ENCODE results near the gene NOS1AP.

Gene NOS1AP

GRCh38 chr1:162224267-162224666, 154.8 kb downstream of the NOS1AP start:
- DNase-seq = no peak

DNA sequence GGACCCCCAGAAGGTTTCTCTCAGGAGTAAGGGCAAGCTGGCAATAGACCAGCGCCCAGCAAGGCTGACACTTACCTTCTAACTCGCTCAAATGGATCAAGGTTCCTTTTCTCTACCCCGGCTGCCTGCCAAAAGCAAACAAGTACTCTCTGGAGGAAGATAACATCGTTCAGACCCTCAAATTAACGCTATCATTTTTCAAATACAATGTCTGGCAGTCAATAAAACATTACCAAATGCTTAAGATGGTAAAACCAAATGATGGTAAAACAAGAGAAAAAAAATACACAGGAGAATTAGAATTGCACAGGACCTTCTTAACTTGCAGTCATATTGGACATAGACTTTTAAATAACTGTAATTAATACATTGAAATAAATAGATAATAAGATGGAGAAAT, 159.1 kb downstream of the NOS1AP start:
- DNase-seq = no peak

- no peak for DNase-seq
These were observed 160.1 kb downstream of the NOS1AP start for GRCh38 chr1:162229549-162229948.

DNA sequence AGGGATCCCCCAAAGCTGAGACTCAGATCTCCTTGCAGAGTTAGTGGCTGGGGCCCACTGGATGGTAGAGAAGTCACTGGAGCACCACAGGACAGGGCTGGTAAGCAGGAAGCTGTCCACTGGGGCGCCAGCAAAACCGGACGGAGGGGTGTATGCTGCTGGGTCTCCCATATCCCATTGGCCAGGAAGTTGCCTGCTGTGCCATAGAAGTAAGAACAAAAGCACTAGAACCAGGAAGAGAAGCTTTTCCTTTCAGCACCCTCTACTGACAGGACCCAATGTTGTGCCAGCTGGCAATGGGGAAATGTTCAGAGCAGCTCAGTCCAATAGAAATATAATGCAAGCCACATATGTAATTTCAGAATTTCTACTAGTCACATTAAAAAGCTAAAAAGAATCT, 160.6 kb downstream of the NOS1AP start:
- DNase-seq = no peak

DNA sequence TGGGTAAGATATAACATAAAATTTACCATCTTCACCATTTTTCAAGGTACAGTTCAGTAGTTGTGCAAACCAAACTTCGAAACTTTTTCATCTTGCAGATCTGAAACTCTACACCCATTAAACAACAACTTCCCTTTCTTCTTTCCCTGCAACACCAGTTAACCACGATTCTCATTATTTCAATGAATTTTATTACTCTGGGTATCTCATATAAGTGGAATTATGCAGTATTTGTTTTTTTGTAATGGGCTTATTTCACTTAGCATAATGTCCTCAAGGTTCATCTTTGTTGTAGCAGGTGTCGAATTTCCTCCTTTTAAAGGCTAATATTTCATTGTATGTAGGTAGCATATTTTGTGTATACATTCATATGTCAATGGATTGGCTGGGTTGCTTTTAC, 161.0 kb downstream of the NOS1AP start:
- no peak for DNase-seq

GRCh38 chr1:162232034-162232711, 162.7 kb downstream of the NOS1AP start:
- DNase-seq = no peak

DNA sequence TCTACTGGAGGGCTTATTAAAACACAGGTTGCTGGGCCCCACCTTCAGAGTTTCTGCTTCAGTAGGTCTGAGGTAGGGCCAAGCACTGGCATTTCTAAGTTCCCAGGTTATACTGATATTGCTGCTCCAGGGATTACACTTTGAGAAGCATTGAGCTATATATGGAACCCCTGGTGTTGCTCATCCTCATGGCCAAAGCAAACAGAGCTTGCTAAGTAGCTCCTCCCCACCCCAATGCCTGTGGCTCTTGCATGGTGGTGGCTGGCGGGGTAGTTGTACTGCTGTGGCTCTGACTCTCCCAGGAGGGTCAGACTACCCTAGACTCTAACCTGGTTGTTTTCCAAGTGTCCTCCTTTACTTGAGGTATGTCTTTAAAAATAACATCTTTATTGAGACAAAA, 163.6 kb downstream of the NOS1AP start:
- DNase-seq = no peak

GRCh38 chr1:162233937-162234336, 164.4 kb downstream of the NOS1AP start:
- DNase-seq = no peak

- no peak for DNase-seq
These were observed 165.1 kb downstream of the NOS1AP start for GRCh38 chr1:162234571-162234970.

DNA sequence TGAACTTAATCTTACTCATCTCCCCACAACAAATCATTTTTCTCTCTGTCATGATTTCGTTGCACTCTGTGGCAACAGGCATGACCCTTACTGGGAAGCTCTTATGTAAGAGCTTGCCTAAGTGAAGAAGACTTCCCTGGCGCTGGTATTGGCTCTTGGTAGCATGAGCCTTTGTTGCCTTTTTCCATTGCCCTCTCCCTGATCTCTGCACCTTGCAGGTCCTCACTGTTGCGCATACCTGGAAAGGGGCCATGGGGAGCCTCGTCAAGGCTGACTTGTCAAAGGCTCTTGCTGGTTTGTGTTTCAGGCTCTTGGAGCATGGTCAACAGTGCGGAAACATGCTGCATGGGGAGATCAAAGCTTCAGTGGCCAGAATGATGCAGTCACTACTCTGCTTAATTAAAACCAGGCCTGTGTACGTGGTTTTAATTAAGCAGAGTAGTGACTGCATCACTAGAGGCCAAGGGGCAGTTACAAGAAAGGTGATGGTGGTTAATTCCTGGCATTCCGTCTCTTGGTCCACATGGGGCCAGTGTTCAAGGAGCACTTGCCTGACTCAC, 165.8 kb downstream of the NOS1AP start:
- DNase-seq = no peak

DNA sequence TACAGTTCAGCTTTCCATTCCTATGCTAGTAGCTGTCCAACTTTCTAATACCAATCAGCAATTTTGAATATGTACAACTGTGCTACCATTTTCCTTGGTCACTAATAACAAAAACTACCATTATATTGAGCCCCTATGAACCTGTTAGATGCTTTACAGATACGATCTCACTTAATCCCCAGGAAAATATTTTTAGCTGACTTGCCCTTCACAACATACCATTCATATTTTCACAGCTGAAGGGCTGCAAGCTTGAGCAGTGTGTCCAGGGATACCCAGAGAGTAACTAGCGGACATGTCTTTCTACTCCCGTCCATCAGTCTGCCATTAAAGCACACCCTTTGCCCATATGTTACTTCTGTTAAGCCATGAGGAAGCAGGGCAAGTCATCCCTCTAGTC, 166.7 kb downstream of the NOS1AP start:
- no peak for DNase-seq

DNA sequence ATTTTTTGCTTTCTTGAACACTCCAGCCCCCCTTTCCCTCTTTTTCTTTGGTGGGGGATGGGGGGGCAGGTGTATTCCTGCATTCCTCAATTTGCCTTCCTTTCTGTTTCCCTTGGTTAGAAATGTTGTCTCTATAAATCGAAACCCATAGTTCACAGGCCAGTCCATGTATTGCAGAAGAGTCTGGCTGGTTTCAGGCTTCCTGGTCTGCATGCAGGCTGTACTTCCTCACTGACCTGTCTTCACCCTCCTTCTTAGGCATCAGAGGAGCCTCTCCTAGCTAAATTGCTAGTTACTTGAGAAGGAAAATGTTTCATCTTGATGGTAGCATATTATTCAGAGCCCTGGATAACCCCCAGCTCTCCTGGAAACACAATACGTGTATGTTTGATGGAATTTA, 167.1 kb downstream of the NOS1AP start:
- no peak for DNase-seq

GRCh38 chr1:162240577-162240976, 171.1 kb downstream of the NOS1AP start:
- DNase-seq = no peak

DNA sequence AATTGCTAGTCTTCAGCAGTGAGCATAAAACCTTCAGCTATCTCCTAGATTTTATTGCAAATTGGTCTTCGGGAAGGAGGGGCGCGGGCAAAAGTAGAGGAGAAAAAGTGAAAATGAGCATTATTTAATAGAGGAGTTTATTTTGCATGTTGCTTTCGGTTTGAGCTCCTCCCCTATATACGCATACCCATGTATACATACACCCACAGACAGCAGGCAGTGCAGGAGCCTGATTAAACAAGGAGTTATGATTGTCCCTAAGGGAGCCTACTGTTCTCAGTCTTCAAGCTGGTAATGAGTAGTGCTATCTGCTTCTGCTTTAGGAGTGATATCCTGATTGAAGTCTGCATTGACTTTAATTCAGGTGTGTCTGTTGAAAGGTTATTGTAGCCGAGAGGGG, 173.3 kb downstream of the NOS1AP start:
- DNase-seq = no peak

GRCh38 chr1:162248854-162249535, 179.5 kb downstream of the NOS1AP start:
- no peak for DNase-seq

DNA sequence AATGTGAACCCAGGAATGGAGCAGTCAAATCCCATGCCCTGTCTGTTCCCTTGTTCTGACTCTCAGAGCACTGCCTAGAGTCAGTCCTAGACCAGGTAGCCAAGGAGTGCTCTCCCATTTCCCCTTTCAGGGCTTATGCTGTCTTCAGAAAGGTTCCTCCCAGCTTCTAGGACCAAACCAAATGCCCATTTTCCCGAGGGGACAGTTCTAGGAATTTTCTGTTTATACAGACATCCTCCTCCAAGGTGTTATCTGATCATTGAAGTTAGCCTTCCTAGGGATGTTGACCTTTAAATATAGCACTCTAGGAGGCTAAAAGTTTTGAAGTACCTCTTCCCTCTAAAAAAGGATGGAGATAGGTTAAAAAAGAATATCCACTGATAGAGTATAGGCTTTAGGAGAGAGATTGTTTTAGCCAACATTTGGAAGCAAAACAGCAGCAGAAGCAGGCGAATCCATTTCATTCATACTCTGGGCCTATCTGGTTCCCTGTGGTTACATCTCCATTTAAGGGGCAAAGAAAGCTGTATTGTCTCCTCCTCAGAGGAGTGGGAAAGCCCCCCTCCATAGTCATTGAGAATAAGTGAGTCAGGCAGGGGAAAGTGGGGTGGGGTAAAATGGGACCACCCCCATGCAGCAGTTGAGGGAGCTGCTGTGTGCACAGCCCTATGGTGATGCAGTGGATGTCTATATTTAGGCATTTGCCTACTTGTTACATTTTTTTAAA, 180.7 kb downstream of the NOS1AP start:
- no peak for DNase-seq

DNA sequence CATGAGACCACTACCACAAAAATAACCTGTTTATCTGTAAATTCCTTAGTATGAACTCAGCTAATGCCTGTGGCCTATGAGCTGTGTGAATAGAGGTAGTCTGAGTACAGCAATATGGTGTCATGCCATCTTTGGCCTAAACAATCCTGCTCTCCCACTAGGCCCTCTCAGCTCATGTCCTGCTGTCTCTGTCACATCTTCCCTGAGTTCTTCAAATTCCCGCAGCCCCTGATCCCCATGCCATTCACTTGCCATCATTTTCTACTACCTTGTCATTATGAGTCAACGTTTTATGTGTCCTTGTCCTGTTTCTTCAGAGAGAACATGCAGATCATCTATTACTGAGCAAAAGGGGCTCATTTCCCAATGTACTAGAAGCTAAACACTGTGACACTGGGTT, 181.6 kb downstream of the NOS1AP start:
- no peak for DNase-seq

DNA sequence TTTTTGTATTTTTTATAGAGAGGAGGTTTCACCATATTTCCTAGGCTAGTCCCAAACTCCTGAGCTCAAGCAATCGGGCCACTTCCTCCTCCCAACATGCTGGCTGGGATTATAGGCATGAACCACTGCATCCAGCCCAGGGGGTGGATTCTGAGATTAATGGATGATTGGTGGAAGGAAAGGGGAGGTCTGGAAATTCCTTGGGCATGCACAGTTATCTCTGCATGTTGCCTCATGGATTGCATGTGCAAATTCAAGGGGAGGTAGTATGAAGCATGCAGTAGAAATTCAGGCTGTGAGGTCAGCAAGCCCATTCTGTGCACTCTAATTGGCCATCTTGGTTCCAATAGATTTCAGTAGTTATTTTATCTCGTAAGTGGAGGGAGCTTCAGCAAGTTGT, 182.7 kb downstream of the NOS1AP start:
- DNase-seq = no peak

DNA sequence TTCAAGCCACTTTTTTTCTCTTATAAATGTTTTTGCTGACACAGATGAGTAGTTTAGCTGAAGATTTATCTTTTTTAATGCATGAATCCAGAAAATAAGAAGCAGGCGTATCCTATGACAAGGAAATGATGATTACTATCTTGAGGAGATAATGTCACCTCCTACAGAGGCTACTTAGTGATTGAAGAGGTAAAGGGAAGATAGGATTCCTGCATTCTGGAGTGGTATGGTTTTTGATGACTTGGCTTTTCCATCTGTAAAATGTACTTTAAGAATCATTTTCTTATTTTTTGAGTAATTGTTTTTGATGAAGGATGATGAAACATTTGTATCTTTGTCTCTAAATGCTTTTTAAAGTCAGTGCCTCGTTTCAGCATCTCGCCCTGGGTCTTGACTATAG, 184.3 kb downstream of the NOS1AP start:
- DNase-seq = no peak

DNA sequence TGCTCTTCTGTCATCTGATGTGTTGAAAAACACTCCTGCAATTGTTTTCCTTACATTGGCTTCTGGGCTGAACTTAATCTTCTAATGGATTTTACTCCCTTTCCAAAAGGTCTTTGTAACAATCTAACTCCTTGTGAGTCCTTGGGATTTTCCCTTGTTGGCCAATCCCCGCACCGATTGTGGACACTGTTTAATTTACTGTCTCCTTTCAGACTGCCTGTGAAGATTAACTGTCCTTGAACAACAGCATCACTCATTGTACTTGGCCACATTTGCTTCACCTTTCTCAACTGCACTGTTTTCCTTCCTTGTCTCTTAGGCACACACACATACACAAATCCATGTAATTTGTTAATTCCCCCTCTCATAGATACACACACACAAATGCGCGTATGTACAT, 186.8 kb downstream of the NOS1AP start:
- DNase-seq = no peak

DNA sequence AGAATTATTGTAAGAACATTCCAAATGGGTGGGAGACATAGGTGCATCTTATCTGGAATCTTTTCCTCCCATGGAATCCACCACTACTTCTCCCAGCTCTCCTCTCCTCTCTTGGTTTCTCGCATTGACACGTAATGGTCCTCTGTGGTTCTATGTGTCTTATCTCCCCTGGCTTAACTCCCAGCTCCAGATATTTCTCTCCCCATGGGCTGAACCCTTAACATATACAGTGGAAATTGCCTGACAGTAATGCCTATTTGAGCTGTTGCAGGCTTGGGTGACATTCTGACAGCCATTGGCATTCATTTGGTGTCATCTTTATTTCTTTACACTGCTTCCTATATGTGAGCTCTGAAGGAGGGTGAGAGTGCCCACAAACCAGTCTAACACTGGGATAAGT, 188.9 kb downstream of the NOS1AP start:
- no peak for DNase-seq

DNA sequence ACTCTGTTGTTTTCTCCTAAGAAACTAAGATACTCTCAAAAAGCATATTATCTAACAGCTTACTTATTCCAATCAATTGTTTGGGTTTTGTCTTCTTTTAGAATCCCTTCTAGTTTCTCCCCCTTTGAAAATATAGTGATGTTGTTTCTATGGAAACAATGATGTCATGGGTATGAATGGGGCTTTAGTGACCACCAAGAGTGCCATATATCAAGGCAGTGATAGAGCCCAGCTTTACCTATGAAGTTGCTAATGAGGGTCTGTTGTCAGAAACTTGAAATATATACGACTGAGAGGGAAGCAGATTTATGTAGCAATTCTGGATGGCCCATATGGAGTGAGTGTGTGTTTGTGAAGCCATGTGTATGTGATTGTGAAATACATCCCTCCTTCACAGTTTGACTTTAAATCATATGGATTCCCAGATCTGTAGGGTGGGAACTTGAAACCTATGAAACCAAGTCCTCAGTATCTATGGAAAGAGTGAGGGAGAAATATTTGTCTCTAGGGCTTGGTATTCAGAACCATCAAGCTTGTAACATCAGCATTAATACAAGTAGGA, 190.5 kb downstream of the NOS1AP start:
- no peak for DNase-seq

- no peak for DNase-seq
These were observed 194.6 kb downstream of the NOS1AP start for GRCh38 chr1:162264108-162264507.

- no peak for DNase-seq
These were observed 196.5 kb downstream of the NOS1AP start for GRCh38 chr1:162265983-162266382.
